Neural progenitor cell (in vitro differentiated cells): ENCODE data around the gene ADAMTS6.

Experiments used
- CTCF ChIP-seq: fragments of 200-600 bp; sonication (generic); IDR thresholded peaks from 2 replicates; pipeline ENCODE4 v1.5.1; 2017; ENCODE audit warnings: antibody characterized with exemption, mild to moderate bottlenecking
- EZH2 ChIP-seq: fragments of 200-600 bp; sonication (generic); IDR thresholded peaks from 2 replicates; pipeline ENCODE4 v1.6.1; 2017; ENCODE audit warnings: antibody characterized with exemption, mild to moderate bottlenecking, moderate library complexity

GRCh38 chr5:65142511-65143011 is 339.2 kb downstream of the ADAMTS6 start:
- TF ChIP-seq CTCF: no peak
- no peak for TF ChIP-seq EZH2
